C4-2B (cell line): ENCODE measurements around the gene PIBF1.

Experiments used
- ZFX ChIP-seq: fragments of 450-650 bp; IDR thresholded peaks from 2 replicates; pipeline ENCODE4 v1.6.1; 2017
- TF ChIP-seq, protein P1 (sequence below): fragments of 450-650 bp; conservative IDR thresholded peaks from 2 replicates; pipeline ENCODE4 v1.5.1; 2017; ENCODE audit warnings: mild to moderate bottlenecking

DNA sequence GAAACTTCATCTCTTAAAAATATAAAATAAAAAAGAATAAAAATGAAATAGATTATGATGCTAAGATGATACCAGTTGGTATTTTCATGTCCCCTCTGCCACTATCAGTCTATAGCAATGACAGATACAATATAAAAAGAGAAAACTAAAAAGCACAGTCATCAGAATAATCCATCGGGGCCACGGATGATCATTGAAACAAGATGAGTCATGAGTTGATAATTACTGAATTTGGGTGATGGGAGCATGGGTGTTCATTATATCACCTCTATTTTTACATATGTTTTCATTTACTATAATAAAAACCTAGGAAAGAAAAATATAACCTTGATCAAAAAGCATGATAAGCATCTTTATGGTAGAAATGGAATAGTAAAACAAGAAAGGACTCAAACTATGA lies 41.1 kb downstream of the PIBF1 start:
- TF ChIP-seq, protein P1, sequence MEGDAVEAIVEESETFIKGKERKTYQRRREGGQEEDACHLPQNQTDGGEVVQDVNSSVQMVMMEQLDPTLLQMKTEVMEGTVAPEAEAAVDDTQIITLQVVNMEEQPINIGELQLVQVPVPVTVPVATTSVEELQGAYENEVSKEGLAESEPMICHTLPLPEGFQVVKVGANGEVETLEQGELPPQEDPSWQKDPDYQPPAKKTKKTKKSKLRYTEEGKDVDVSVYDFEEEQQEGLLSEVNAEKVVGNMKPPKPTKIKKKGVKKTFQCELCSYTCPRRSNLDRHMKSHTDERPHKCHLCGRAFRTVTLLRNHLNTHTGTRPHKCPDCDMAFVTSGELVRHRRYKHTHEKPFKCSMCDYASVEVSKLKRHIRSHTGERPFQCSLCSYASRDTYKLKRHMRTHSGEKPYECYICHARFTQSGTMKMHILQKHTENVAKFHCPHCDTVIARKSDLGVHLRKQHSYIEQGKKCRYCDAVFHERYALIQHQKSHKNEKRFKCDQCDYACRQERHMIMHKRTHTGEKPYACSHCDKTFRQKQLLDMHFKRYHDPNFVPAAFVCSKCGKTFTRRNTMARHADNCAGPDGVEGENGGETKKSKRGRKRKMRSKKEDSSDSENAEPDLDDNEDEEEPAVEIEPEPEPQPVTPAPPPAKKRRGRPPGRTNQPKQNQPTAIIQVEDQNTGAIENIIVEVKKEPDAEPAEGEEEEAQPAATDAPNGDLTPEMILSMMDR, result no peak
- no peak for TF ChIP-seq ZFX
